GM12872 (cell line): Measurements from ENCODE around the gene SLC35E3.

Experiments used
- CTCF ChIP-seq: IDR thresholded peaks from 3 replicates; pipeline ENCODE4 v1.5.1; 2011; ENCODE audit warnings: low read depth, mild to moderate bottlenecking, low read length, moderate library complexity; ENCODE audit not compliant: insufficient read depth

SLC35E3 gene

GRCh38 chr12:68745904-68746571 is at the start of gene SLC35E3:
SLC35E3 (plus strand) TSS chr12:68746176; CDS start chr12:68746378, 202 bp downstream.
- TF ChIP-seq CTCF, result no peak

- TF ChIP-seq CTCF, result no peak
These were observed 46.5 kb upstream of the SLC35E3 start for GRCh38 chr12:68699486-68699885.

GRCh38 chr12:68727776-68728175 is 18.2 kb upstream of the SLC35E3 start:
- no peak for TF ChIP-seq CTCF

- no peak for TF ChIP-seq CTCF
These were observed 12.3 kb upstream of the SLC35E3 start for GRCh38 chr12:68733661-68734071.

GRCh38 chr12:68739891-68740290 is 6.1 kb upstream of the SLC35E3 start:
- TF ChIP-seq CTCF, result no peak

- TF ChIP-seq CTCF, result no peak
These were observed 2.6 kb upstream of the SLC35E3 start for GRCh38 chr12:68743356-68743755.

GRCh38 chr12:68745376-68745903 is 536 bp upstream of the SLC35E3 start:
- TF ChIP-seq CTCF, result no peak
